NT2/D1 (cell line): ENCODE results near the gene TMEM147.

Source experiments
- DNase-seq: peaks from one replicate; pipeline ENCODE4 v3.0.0-alpha.2; 2011; ENCODE audit warnings: low read depth, low spot score
- H3K27me3 ChIP-seq: 2 replicates; pipeline ENCODE4 v1.6.0; 2011; ENCODE audit warnings: mild to moderate bottlenecking; ENCODE audit not compliant: insufficient read length, insufficient read depth
- H3K36me3 ChIP-seq: 2 replicates; pipeline ENCODE4 v1.6.1; 2011; ENCODE audit warnings: mild to moderate bottlenecking, low read length, mixed read lengths; ENCODE audit not compliant: insufficient read depth, insufficient read length
- H3K4me1 ChIP-seq: 2 replicates; pipeline ENCODE4 v1.5.1; 2011; ENCODE audit not compliant: insufficient read depth, insufficient read length
- H3K4me3 ChIP-seq: 2 replicates; pipeline ENCODE4 v1.5.1; 2011; ENCODE audit warnings: low read depth; ENCODE audit not compliant: insufficient read length
- H3K9ac ChIP-seq: 2 replicates; pipeline ENCODE4 v1.6.0; 2011; ENCODE audit warnings: low read depth; ENCODE audit not compliant: insufficient read length
- H3K9me3 ChIP-seq: 2 replicates; pipeline ENCODE4 v1.5.1; 2011; ENCODE audit warnings: mild to moderate bottlenecking, low read length; ENCODE audit not compliant: insufficient read depth
- SUZ12 ChIP-seq: IDR thresholded peaks from 2 replicates; pipeline ENCODE4 v1.6.1; 2011; ENCODE audit not compliant: insufficient read length, insufficient read depth; ENCODE audit errors: extremely low read depth
- YY1 ChIP-seq: IDR thresholded peaks from 2 replicates; pipeline ENCODE4 v1.6.1; 2011; ENCODE audit not compliant: insufficient read length, insufficient read depth
- ZNF274 ChIP-seq: IDR thresholded peaks from 2 replicates; pipeline ENCODE4 v1.6.1; 2011; ENCODE audit warnings: mild to moderate bottlenecking, low read depth, low read length

Gene TMEM147

DNA sequence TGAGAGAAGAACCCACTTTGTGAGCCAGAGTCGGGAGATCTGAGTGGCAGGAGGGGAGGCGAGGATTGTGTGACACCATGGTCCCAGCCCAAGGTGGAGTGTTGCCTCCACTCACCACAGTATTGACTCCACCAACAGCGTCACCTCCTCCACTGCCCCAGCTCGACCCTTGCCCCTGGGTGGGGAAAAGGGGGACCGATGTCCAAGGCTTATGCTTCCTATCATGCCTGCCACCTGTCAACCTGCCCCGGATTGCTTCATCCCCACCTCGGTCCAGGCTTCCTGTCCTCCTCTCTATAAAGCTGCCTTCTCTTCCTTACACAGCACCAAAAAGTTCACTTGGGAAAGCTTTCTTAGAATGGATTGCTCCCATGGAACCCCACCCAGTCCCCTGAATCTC, 39.4 kb upstream of the TMEM147 start:
- Histone ChIP-seq H3K9me3 (no peaks in the 10 kb centered on the region), H3K4me3 (no peak overlapping the region), H3K4me1 (peaks cover 2% of the 10 kb centered on the region), H3K27me3 (peaks cover 6% of the 10 kb centered on the region), H3K36me3 (peaks cover 41% of the 10 kb centered on the region), H3K9ac (no peak overlapping the region)
- no peak for TF ChIP-seq YY1
- no peak for TF ChIP-seq SUZ12
- no peak for TF ChIP-seq ZNF274
- no peak for DNase-seq

DNA sequence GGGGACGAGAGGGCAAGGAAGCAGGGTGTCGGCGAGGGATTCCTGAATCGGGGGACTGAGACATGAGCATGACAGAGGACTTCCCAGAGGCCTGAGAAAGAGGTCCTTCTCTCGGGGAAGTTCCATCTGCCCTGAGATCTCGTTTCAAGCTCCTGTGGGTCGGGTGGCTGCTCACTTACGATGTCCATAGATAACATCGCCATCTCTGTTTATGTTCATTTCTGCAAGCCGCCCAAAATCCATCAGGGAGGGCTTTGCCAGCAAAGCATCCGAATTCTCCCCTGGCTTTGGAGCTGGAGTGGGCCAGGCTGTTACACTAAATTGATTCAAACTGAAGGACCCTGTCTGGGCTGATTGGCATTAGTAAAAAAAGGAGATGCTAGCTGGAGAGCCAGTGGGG, 37.9 kb upstream of the TMEM147 start:
- no peak overlapping the region for H3K4me3 ChIP-seq
- H3K4me1 ChIP-seq = peaks cover 2% of the 10 kb centered on the region
- H3K9ac ChIP-seq = no peak overlapping the region
- peaks cover 33% of the 10 kb centered on the region for H3K36me3 ChIP-seq
- DNase-seq = no peak
- H3K9me3 ChIP-seq = no peaks in the 10 kb centered on the region
- H3K27me3 ChIP-seq = peaks cover 8% of the 10 kb centered on the region
- TF ChIP-seq SUZ12 (no peak), YY1 (no peak), ZNF274 (no peak)

DNA sequence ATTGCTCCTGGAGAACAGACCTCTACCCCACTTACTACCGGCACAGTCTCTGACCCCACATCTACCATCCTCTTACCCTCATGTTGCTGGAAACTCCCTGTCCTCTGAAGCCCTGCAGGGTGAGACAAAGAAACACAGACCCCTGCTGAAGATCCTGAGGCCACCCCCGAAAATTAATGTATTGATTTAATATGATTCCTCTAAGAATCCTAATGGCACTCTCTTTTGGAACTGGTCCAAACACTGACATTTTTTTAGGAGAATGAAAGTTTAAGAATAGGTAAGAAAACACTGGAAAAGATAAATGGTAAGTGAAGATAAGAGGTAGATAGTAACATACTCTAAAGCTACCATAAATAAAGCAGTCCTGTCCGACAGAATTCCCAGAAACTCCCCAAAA, 37.3 kb upstream of the TMEM147 start:
- TF ChIP-seq YY1 = no peak
- no peak for TF ChIP-seq SUZ12
- no peak for TF ChIP-seq ZNF274
- Histone ChIP-seq H3K9me3 (no peaks in the 10 kb centered on the region), H3K4me1 (peaks cover 2% of the 10 kb centered on the region), H3K9ac (no peak overlapping the region), H3K4me3 (no peak overlapping the region), H3K36me3 (peaks cover 33% of the 10 kb centered on the region), H3K27me3 (peaks cover 8% of the 10 kb centered on the region)
- no peak for DNase-seq

DNA sequence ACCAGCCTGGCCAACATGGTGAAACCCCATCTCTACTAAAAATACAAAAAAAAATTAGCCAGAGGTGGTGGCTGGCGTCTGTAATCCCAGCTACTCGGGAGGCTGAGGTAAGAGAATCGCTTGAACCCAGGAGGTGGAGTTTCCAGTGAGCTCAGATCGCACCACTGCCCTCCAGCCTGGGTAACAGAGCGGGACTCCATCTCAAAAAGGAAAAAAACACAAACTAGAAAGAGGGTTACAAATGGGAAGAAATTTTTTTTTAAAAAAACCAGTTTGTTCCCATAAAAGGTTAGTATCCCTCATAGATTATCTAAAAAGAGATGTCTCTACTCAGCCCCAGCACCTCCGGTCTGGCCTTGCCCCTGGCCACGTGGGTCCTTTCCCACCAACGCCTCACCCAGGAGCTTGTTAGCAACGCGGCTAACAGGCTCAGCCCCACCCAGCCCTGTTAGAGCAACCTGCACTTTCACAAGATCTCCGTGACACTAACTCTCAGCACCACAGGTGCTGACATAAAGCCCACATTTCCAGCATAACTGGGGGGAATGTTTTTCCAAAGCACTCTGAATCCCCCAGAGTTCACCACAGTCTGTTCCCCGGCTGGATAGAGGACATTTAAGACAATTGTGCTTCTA, 36.3 kb upstream of the TMEM147 start:
- H3K4me3 ChIP-seq = peak overlapping the region; percentile 48
- DNase-seq = no peak
- H3K27me3 ChIP-seq = peaks cover 8% of the 10 kb centered on the region
- peak overlapping the region; percentile 80 for H3K9ac ChIP-seq
- TF ChIP-seq SUZ12 (no peak), YY1 (no peak), ZNF274 (no peak)
- H3K4me1 ChIP-seq = peaks cover 6% of the 10 kb centered on the region
- no peaks in the 10 kb centered on the region for H3K9me3 ChIP-seq
- H3K36me3 ChIP-seq = peaks cover 29% of the 10 kb centered on the region

DNA sequence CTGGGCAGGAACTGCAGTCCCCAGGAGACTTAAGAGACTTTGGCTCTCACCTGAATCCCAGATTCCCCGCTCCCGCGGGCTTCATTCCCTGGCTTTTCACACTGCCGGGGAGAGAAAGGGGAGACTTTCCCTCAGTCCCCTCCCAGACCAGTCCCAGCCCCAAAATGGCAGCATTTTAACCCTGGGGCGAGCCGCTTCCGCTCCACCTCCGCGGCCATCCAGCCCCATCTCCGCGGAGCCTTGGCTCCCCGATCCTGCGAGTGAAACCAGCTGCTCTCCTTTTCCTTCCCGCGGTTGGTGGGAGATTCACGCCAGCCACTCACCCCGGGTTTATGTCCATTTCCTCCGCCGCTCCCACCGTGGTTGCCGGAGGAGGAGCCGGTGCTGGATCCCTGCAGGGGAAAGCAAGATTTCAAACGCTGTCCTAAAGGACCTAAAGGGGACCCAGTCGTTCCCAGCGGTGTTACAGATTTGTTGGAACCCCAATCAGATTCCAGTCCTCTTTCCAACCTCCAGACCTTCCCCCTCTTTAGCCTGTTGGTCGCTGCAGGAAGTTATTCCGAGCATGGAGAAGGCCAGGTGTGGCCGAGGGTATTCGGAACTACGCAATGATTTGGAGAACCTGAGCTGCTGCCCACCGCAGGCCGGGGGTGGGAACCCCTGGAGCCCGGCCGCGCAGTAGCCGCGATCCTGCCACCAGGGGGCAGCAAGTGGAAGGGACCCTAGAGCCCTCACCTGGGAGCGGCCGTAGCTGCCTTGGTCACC, 35.4 kb upstream of the TMEM147 start:
- Histone ChIP-seq H3K27me3 (peaks cover 8% of the 10 kb centered on the region), H3K4me3 (peak overlapping the region; percentile 48), H3K9ac (peak overlapping the region; percentile 80), H3K4me1 (peaks cover 8% of the 10 kb centered on the region), H3K36me3 (peaks cover 27% of the 10 kb centered on the region), H3K9me3 (no peaks in the 10 kb centered on the region)
- peak; percentile 72 for DNase-seq
- TF ChIP-seq SUZ12 (no peak), ZNF274 (no peak), YY1 (no peak)

DNA sequence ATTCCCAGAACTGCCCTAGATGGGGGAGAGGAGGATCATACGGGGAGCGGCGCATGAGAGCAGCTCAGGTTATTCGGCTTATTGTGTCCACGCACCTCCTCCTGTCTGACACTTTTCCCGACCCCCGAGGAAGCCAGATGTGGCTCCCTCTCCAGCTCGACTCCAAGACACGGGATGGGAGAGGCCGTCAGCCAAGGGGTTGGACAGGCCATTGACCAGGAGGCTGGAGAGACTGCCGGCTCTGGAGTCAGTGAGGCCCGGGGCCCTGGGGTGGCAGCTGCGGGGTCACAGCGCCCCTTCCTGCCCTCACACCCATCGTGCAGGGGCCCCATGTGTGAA, 34.8 kb upstream of the TMEM147 start:
- H3K9me3 ChIP-seq = no peaks in the 10 kb centered on the region
- DNase-seq = no peak
- peak overlapping the region; percentile 48 for H3K4me3 ChIP-seq
- no peak overlapping the region for H3K9ac ChIP-seq
- H3K4me1 ChIP-seq = peaks cover 8% of the 10 kb centered on the region
- peaks cover 22% of the 10 kb centered on the region for H3K36me3 ChIP-seq
- TF ChIP-seq ZNF274 = no peak
- no peak for TF ChIP-seq SUZ12
- no peak for TF ChIP-seq YY1
- peaks cover 8% of the 10 kb centered on the region for H3K27me3 ChIP-seq

DNA sequence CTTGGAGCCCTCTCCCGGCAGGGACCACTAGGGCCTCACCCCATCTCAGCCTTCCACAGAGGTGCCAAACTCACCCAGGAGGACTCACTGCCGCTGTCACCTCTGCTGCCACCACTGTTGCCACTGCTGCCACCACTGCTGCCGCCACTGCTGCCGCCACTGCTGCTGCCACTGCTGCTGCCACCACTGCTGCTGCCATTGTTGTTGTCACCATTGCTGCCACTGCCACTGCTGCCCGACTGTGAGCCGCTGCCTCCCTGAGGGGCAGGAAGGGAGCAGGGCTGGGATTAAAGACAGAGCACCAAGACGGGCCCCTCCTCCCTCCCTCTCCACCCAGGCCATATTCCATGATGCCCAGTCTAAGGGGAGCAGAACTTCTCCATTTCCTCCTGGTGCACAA, 34.1 kb upstream of the TMEM147 start:
- peaks cover 8% of the 10 kb centered on the region for H3K27me3 ChIP-seq
- TF ChIP-seq ZNF274 (no peak), SUZ12 (no peak), YY1 (no peak)

More for the DNA sequence above, 34.1 kb upstream of the TMEM147 start:
- peaks cover 14% of the 10 kb centered on the region for H3K36me3 ChIP-seq
- no peak overlapping the region for H3K4me3 ChIP-seq
- no peak overlapping the region for H3K9ac ChIP-seq
- H3K9me3 ChIP-seq = no peaks in the 10 kb centered on the region
- H3K4me1 ChIP-seq = peaks cover 8% of the 10 kb centered on the region
- no peak for DNase-seq
